Measurements from ENCODE around the gene ZNF831.

The ZNF831 gene

GRCh38 chr20:59253779-59254319 lies 90.2 kb downstream of the ZNF831 start:
- Histone ChIP-seq H3K27me3 (ENCODE audit: control insufficient read depth in 1 of 2, insufficient read depth in 2 of 2, low read length in 2 of 2) (peaks cover 3 to 6% of the 10 kb centered on the region in 2 donors), H3K27ac (ENCODE audit: low read length) (no peak overlapping the region), H3K4me3 (ENCODE audit: low read length in 2 of 2) (no peak overlapping the region), H3K9ac (ENCODE audit: low read length in 2 of 2) (no peak overlapping the region), H3K9me3 (ENCODE audit: control insufficient read depth in 2 of 2, low read length in 2 of 2) (peaks cover 0 to 4% of the 10 kb centered on the region in 2 donors), H3K36me3 (ENCODE audit: control insufficient read depth in 2 of 2, insufficient read depth in 2 of 2, low read length in 2 of 2) (no peaks in the 10 kb centered on the region), H3K4me1 (ENCODE audit: control insufficient read depth, insufficient read depth, low read length) (no peaks in the 10 kb centered on the region)

- H3K4me3 ChIP-seq (ENCODE audit: low read length in 2 of 2) = no peak overlapping the region
- no peaks in the 10 kb centered on the region for H3K36me3 ChIP-seq (ENCODE audit: control insufficient read depth in 2 of 2, insufficient read depth in 2 of 2, low read length in 2 of 2)
- peaks cover 3 to 4% of the 10 kb centered on the region in 2 donors for H3K27me3 ChIP-seq (ENCODE audit: control insufficient read depth in 1 of 2, insufficient read depth in 2 of 2, low read length in 2 of 2)
- no peaks in the 10 kb centered on the region for H3K4me1 ChIP-seq (ENCODE audit: control insufficient read depth, insufficient read depth, low read length)
- no peak overlapping the region for H3K9ac ChIP-seq (ENCODE audit: low read length in 2 of 2)
- H3K27ac ChIP-seq (ENCODE audit: low read length) = no peak overlapping the region
- peaks cover 0 to 1% of the 10 kb centered on the region in 2 donors for H3K9me3 ChIP-seq (ENCODE audit: control insufficient read depth in 2 of 2, low read length in 2 of 2)
These were observed 91.6 kb downstream of the ZNF831 start for GRCh38 chr20:59255256-59255655.

GRCh38 chr20:59258221-59258621 lies 94.6 kb downstream of the ZNF831 start:
- Histone ChIP-seq H3K4me1 (ENCODE audit: control insufficient read depth, insufficient read depth, low read length) (no peaks in the 10 kb centered on the region), H3K9ac (ENCODE audit: low read length in 2 of 2) (no peak overlapping the region), H3K4me3 (ENCODE audit: low read length in 2 of 2) (no peak overlapping the region), H3K27ac (ENCODE audit: low read length) (no peak overlapping the region), H3K27me3 (ENCODE audit: control insufficient read depth in 1 of 2, insufficient read depth in 2 of 2, low read length in 2 of 2) (peaks cover 3 to 6% of the 10 kb centered on the region in 2 donors), H3K36me3 (ENCODE audit: control insufficient read depth in 2 of 2, insufficient read depth in 2 of 2, low read length in 2 of 2) (no peaks in the 10 kb centered on the region), H3K9me3 (ENCODE audit: control insufficient read depth in 2 of 2, low read length in 2 of 2) (no peaks in the 10 kb centered on the region)

- H3K9me3 ChIP-seq (ENCODE audit: control insufficient read depth in 2 of 2, low read length in 2 of 2) = no peaks in the 10 kb centered on the region
- H3K27ac ChIP-seq (ENCODE audit: low read length) = no peak overlapping the region
- H3K27me3 ChIP-seq (ENCODE audit: control insufficient read depth in 1 of 2, insufficient read depth in 2 of 2, low read length in 2 of 2) = peaks cover 4 to 8% of the 10 kb centered on the region in 2 donors
- H3K36me3 ChIP-seq (ENCODE audit: control insufficient read depth in 2 of 2, insufficient read depth in 2 of 2, low read length in 2 of 2) = no peaks in the 10 kb centered on the region
- H3K9ac ChIP-seq (ENCODE audit: low read length in 2 of 2) = no peak overlapping the region
- no peak overlapping the region for H3K4me3 ChIP-seq (ENCODE audit: low read length in 2 of 2)
- H3K4me1 ChIP-seq (ENCODE audit: control insufficient read depth, insufficient read depth, low read length) = no peaks in the 10 kb centered on the region
These were observed 96.3 kb downstream of the ZNF831 start for GRCh38 chr20:59259946-59260345.

- Histone ChIP-seq H3K27ac (ENCODE audit: low read length) (no peak overlapping the region), H3K27me3 (ENCODE audit: control insufficient read depth in 1 of 2, insufficient read depth in 2 of 2, low read length in 2 of 2) (peaks cover 4 to 11% of the 10 kb centered on the region in 2 donors), H3K4me3 (ENCODE audit: low read length in 2 of 2) (no peak overlapping the region), H3K9me3 (ENCODE audit: control insufficient read depth in 2 of 2, low read length in 2 of 2) (no peaks in the 10 kb centered on the region), H3K9ac (ENCODE audit: low read length in 2 of 2) (no peak overlapping the region), H3K36me3 (ENCODE audit: control insufficient read depth in 2 of 2, insufficient read depth in 2 of 2, low read length in 2 of 2) (no peaks in the 10 kb centered on the region), H3K4me1 (ENCODE audit: control insufficient read depth, insufficient read depth, low read length) (no peaks in the 10 kb centered on the region)
These were observed 101.7 kb downstream of the ZNF831 start for GRCh38 chr20:59265298-59265697.

- Histone ChIP-seq H3K27me3 (ENCODE audit: control insufficient read depth in 1 of 2, insufficient read depth in 2 of 2, low read length in 2 of 2) (peaks cover 0 to 9% of the 10 kb centered on the region in 2 donors), H3K4me3 (ENCODE audit: low read length in 2 of 2) (no peak overlapping the region), H3K9ac (ENCODE audit: low read length in 2 of 2) (no peak overlapping the region), H3K4me1 (ENCODE audit: control insufficient read depth, insufficient read depth, low read length) (no peaks in the 10 kb centered on the region), H3K27ac (ENCODE audit: low read length) (no peak overlapping the region), H3K36me3 (ENCODE audit: control insufficient read depth in 2 of 2, insufficient read depth in 2 of 2, low read length in 2 of 2) (no peaks in the 10 kb centered on the region), H3K9me3 (ENCODE audit: control insufficient read depth in 2 of 2, low read length in 2 of 2) (no peaks in the 10 kb centered on the region)
These were observed 105.2 kb downstream of the ZNF831 start for GRCh38 chr20:59268870-59269269.

GRCh38 chr20:59269411-59270025 lies 105.9 kb downstream of the ZNF831 start:
- no peaks in the 10 kb centered on the region for H3K9me3 ChIP-seq (ENCODE audit: control insufficient read depth in 2 of 2, low read length in 2 of 2)
- H3K4me1 ChIP-seq (ENCODE audit: control insufficient read depth, insufficient read depth, low read length) = no peaks in the 10 kb centered on the region
- H3K4me3 ChIP-seq (ENCODE audit: low read length in 2 of 2) = no peak overlapping the region
- no peak overlapping the region for H3K9ac ChIP-seq (ENCODE audit: low read length in 2 of 2)
- H3K36me3 ChIP-seq (ENCODE audit: control insufficient read depth in 2 of 2, insufficient read depth in 2 of 2, low read length in 2 of 2) = no peaks in the 10 kb centered on the region
- peaks cover 0 to 11% of the 10 kb centered on the region in 2 donors for H3K27me3 ChIP-seq (ENCODE audit: control insufficient read depth in 1 of 2, insufficient read depth in 2 of 2, low read length in 2 of 2)
- no peak overlapping the region for H3K27ac ChIP-seq (ENCODE audit: low read length)

- H3K4me3 ChIP-seq (ENCODE audit: low read length in 2 of 2) = no peak overlapping the region
- no peak overlapping the region for H3K27ac ChIP-seq (ENCODE audit: low read length)
- H3K36me3 ChIP-seq (ENCODE audit: control insufficient read depth in 2 of 2, insufficient read depth in 2 of 2, low read length in 2 of 2) = no peaks in the 10 kb centered on the region
- no peak overlapping the region for H3K9ac ChIP-seq (ENCODE audit: low read length in 2 of 2)
- peaks cover 0 to 10% of the 10 kb centered on the region in 2 donors for H3K27me3 ChIP-seq (ENCODE audit: control insufficient read depth in 1 of 2, insufficient read depth in 2 of 2, low read length in 2 of 2)
- no peaks in the 10 kb centered on the region for H3K9me3 ChIP-seq (ENCODE audit: control insufficient read depth in 2 of 2, low read length in 2 of 2)
- no peaks in the 10 kb centered on the region for H3K4me1 ChIP-seq (ENCODE audit: control insufficient read depth, insufficient read depth, low read length)
These were observed 106.8 kb downstream of the ZNF831 start for GRCh38 chr20:59270380-59270779.

GRCh38 chr20:59273739-59274357 lies 110.2 kb downstream of the ZNF831 start:
- Histone ChIP-seq H3K9ac (ENCODE audit: low read length in 2 of 2) (no peak overlapping the region), H3K9me3 (ENCODE audit: control insufficient read depth in 2 of 2, low read length in 2 of 2) (no peaks in the 10 kb centered on the region), H3K36me3 (ENCODE audit: control insufficient read depth in 2 of 2, insufficient read depth in 2 of 2, low read length in 2 of 2) (no peaks in the 10 kb centered on the region), H3K4me1 (ENCODE audit: control insufficient read depth, insufficient read depth, low read length) (no peaks in the 10 kb centered on the region), H3K27ac (ENCODE audit: low read length) (no peak overlapping the region), H3K27me3 (ENCODE audit: control insufficient read depth in 1 of 2, insufficient read depth in 2 of 2, low read length in 2 of 2) (peaks cover 2 to 15% of the 10 kb centered on the region in 2 donors), H3K4me3 (ENCODE audit: low read length in 2 of 2) (no peak overlapping the region)

- Histone ChIP-seq H3K36me3 (ENCODE audit: control insufficient read depth in 2 of 2, insufficient read depth in 2 of 2, low read length in 2 of 2) (no peaks in the 10 kb centered on the region), H3K4me3 (ENCODE audit: low read length in 2 of 2) (no peak overlapping the region), H3K27ac (ENCODE audit: low read length) (no peak overlapping the region), H3K27me3 (ENCODE audit: control insufficient read depth in 1 of 2, insufficient read depth in 2 of 2, low read length in 2 of 2) (peaks cover 2 to 9% of the 10 kb centered on the region in 2 donors), H3K9ac (ENCODE audit: low read length in 2 of 2) (no peak overlapping the region), H3K4me1 (ENCODE audit: control insufficient read depth, insufficient read depth, low read length) (no peaks in the 10 kb centered on the region), H3K9me3 (ENCODE audit: control insufficient read depth in 2 of 2, low read length in 2 of 2) (no peaks in the 10 kb centered on the region)
These were observed 113.3 kb downstream of the ZNF831 start for GRCh38 chr20:59276938-59277337.

- no peaks in the 10 kb centered on the region for H3K4me1 ChIP-seq (ENCODE audit: control insufficient read depth, insufficient read depth, low read length)
- H3K9me3 ChIP-seq (ENCODE audit: control insufficient read depth in 2 of 2, low read length in 2 of 2) = no peaks in the 10 kb centered on the region
- no peak overlapping the region for H3K4me3 ChIP-seq (ENCODE audit: low read length in 2 of 2)
- peaks cover 0 to 7% of the 10 kb centered on the region in 2 donors for H3K27me3 ChIP-seq (ENCODE audit: control insufficient read depth in 1 of 2, insufficient read depth in 2 of 2, low read length in 2 of 2)
- H3K9ac ChIP-seq (ENCODE audit: low read length in 2 of 2) = no peak overlapping the region
- H3K36me3 ChIP-seq (ENCODE audit: control insufficient read depth in 2 of 2, insufficient read depth in 2 of 2, low read length in 2 of 2) = no peaks in the 10 kb centered on the region
- no peak overlapping the region for H3K27ac ChIP-seq (ENCODE audit: low read length)
These were observed 120.8 kb downstream of the ZNF831 start for GRCh38 chr20:59284470-59284869.
